Lower leg skin (tissue), 4 donors: Measurements from ENCODE around the gene THSD7B. TPM values are rescaled to one million over a fixed set of nuclear protein-coding genes. Genes with fewer than 3 reads are reported as not detected.
"Not testable (repeated sequence)": the region's sequence is repeated elsewhere in the genome, so short reads cannot be mapped to it uniquely, and the experiment has no call there.

Source experiments
- DNase-seq, 2 donors: peaks; one replicate each; pipeline ENCODE4 v3.0.0-alpha.2; 2019; ENCODE audit warnings: low spot score in 2 of 2
- H3K4me3 ChIP-seq: fragments of 200-600 bp; sonication (generic); 2 replicates; pipeline ENCODE4 v1.5.1; 2017; ENCODE audit warnings: mild to moderate bottlenecking, low read depth; ENCODE audit not compliant: poor library complexity, severe bottlenecking
- CTCF ChIP-seq, 3 donors: fragments of 450-650 bp; IDR thresholded peaks; one replicate each; pipeline ENCODE4 v1.5.1; 2016; ENCODE audit warnings: antibody characterized with exemption in 3 of 3, mild to moderate bottlenecking in 3 of 3, moderate library complexity in 2 of 3
- POLR2A ChIP-seq, 2 donors: fragments of 450-650 bp; IDR thresholded peaks; one replicate each; pipeline ENCODE4 v1.6.1; 2016 to 2017; ENCODE audit warnings: antibody characterized with exemption in 2 of 2, mild to moderate bottlenecking in 1 of 2, moderate library complexity in 1 of 2
- WGBS, 2 donors: methylation state at CpG; one replicate each; pipeline ENCODE4 v1.1.5; 2018; 5-methylcytosine and 5-hydroxymethylcytosine counted together
- intact Hi-C: fragments of 100-400 bp; cut with DNase I; formaldehyde crosslinking; loops from one replicate; pipeline ENCODE4 v1.15.0; 2023; ENCODE audit warnings: low total_unique reads
- total RNA-seq, 4 donors: library from RNA; depleted of rRNA; stranded (reverse); fragments of >200 nt; gene quantifications; one replicate each; pipeline ENCODE4 v1.1.0, GENCODE V29; 2016

The THSD7B gene
- total RNA-seq, 4 donors from 2014 or later: not detected

- DNase-seq: no peak
- intact Hi-C loops: no loop called here
- no peak for TF ChIP-seq CTCF (IDR thresholded peaks at IDR 0.05)
- no peak for TF ChIP-seq POLR2A (IDR thresholded peaks at IDR 0.05)
- no peak overlapping the region for H3K4me3 ChIP-seq
- 34 to 58% methylated on average over 1 of the region's 1 CpG for WGBS, 2 donors
These were observed 191.7 kb downstream of the THSD7B start for GRCh38 chr2:136957044-136957443.

DNA sequence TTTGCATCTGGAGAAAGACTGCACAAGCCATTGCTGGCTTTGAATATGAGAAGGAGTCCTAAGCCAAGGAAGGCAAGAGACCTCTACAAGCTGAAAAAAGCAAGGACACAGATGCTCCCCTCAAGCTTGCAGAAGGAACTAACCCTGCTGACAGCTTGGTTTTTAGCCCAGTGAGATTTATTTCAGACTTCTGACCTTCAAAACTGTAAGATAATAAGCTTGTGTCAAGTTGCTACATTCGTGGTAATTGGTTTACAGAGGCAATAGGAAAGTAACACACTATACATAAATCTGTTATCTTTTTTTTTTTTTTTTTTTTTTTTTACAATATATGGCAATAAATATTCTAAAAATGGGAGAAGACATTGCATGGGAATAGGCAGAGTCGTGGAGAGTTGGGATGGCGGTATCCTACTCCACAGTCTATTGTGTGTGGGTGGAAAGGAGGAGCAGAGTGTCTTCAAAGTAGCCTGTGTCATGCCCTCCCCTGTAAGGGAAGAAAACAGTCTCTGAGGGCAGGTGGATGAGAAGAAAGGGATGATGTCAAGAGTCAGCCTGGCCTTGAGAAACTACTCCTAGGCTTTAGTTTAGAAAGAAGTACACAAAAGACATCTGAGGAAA, 196.9 kb downstream of the THSD7B start:
- intact Hi-C loops: no loop called here
- TF ChIP-seq CTCF (IDR thresholded peaks at IDR 0.05) (no peak), POLR2A (IDR thresholded peaks at IDR 0.05) (no peak)
- DNase-seq: no peak
- WGBS, 2 donors: 62 to 79% methylated on average over 3 of the region's 3 CpGs
- H3K4me3 ChIP-seq: no peak overlapping the region

DNA sequence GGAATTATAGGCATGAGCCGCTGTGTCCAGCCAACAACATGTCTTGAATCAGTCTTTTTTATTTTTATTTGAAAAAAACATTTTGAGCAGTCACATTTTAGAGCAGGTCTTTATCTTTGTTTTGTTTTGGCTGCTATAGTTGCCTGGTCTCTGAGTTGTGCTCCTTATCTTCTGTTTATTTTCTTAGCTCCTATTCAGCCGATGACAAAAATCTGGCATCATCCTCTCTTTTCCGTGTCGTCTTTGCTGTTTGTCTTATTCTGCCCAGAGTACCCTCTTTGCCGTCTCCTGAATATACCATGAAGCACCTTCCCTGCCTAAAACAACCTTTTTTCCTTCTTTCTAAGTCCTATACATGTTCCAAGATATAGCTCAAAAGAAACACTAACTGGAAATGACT, 201.1 kb downstream of the THSD7B start:
- intact Hi-C loops: loop anchor here (1.0 kb wide), 1 partner anchor 35 kb away; no protein-coding TSS in a partner anchor
- no peak for DNase-seq
- TF ChIP-seq POLR2A (IDR thresholded peaks at IDR 0.05) (no peak), CTCF (IDR thresholded peaks at IDR 0.05) (no peak)
- 84 to 90% methylated on average over 5 of the region's 5 CpGs for WGBS, 2 donors
- no peak overlapping the region for H3K4me3 ChIP-seq

- WGBS, 2 donors: 85 to 91% methylated on average over 3 of the region's 3 CpGs
- DNase-seq: no peak
- TF ChIP-seq CTCF (IDR thresholded peaks at IDR 0.05) (no peak), POLR2A (IDR thresholded peaks at IDR 0.05) (no peak)
- no peak overlapping the region for H3K4me3 ChIP-seq
- intact Hi-C loops: no loop called here
These were observed 215.0 kb downstream of the THSD7B start for GRCh38 chr2:136980303-136980702.

DNA sequence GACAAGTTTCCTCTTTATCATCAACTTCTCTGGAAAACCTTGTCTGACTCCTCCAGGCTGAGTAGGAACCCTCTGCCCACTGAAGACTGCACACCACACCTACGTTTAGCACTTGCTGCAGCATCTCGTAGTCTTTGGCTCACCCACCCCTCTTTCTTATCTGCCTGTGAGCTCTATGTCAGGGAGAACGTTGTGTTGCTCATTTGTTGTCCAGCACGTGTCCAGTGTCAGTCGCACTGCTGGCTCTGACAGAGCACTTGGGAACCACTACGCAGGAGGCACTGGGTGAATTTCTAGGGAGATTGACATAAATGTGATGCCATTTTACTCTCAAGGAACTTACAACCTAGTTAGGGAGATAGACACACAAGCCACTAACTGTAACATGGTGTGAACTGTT, 216.3 kb downstream of the THSD7B start:
- WGBS, 2 donors: 90% methylated on average over 6 of the region's 6 CpGs
- H3K4me3 ChIP-seq, intact Hi-C loops, DNase-seq: not testable (repeated sequence)

DNA sequence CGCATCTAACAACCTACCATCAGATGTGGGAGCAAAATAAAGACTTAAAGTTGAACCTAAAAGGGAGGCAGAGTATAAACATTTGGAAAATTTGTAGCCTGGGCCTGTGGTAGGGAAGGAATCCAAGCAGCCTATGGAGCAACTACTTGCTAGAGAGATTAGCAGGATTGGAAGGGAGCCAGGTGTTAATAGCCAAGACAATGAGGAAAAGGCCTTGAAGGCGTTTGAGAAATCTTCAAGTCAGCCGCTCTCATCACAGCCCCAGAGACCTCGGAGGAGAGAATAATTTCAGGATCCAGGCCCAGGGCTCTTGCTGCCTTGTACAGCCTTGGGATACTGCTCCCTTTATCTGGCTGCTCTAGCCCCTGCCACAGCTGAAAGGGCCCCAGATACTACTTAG, 219.7 kb downstream of the THSD7B start:
- TF ChIP-seq CTCF (IDR thresholded peaks at IDR 0.05) (no peak), POLR2A (IDR thresholded peaks at IDR 0.05) (no peak)
- no peak overlapping the region for H3K4me3 ChIP-seq
- WGBS, 2 donors: 35 to 39% methylated on average over 4 of the region's 4 CpGs
- no peak for DNase-seq
- intact Hi-C loops: no loop called here
